SIG-M5 treated with dmso at 0.1 percent for 504 hours (cell line): ENCODE data around the gene CHAF1A.

Experiments used
- DNase-seq: peaks from one replicate; lab custom pipeline; 2025; ENCODE audit not compliant: unreplicated experiment; lab: John Stamatoyannopoulos, UW

Gene CHAF1A

DNA sequence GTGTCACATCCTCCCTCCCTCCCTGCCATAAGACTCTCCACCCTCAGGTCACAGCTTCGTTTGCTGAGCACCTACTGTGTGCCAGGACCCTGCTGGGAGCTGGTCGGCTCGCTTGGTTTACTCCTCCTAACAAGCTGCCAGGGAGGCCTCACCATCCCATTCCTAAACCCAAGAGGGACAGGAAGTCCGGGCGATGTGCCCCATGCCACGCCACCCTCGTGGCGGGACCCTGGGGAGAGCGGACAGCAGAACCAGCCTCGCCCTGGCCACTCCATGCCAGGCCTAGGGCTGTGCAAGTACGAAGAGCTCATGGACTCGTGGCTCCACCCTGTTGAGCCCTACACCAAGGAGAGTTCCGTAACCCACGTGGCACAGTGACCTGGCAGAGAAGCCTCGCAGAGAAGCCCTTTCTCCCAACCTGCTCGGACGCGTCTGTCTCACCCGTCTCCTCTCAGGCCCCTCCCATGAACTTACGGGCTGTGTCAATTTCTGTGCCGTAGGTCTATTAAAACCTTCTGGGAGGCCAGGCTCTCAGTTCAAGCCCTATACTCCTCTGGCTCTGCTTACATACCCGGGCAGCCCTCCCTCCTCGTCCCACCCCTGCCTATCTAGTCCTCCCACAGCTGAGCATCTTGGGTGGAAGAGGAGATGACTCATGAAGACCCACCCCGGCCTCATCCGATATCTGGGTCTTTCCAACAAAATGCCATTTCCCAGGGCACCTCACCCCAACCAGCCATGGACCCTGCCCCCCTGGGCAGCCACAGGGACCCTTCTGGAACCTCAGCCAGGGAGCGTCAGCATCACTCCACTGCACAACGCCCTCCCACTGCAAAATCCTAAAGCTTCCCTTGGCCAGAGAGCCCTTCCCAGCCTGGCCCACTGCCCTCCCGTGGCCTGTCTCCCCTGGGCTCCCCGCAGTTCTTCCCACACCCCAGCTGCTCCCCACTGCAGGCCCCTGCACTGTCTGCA is 52.6 kb downstream of the CHAF1A start:
- DNase-seq: no peak

DNA sequence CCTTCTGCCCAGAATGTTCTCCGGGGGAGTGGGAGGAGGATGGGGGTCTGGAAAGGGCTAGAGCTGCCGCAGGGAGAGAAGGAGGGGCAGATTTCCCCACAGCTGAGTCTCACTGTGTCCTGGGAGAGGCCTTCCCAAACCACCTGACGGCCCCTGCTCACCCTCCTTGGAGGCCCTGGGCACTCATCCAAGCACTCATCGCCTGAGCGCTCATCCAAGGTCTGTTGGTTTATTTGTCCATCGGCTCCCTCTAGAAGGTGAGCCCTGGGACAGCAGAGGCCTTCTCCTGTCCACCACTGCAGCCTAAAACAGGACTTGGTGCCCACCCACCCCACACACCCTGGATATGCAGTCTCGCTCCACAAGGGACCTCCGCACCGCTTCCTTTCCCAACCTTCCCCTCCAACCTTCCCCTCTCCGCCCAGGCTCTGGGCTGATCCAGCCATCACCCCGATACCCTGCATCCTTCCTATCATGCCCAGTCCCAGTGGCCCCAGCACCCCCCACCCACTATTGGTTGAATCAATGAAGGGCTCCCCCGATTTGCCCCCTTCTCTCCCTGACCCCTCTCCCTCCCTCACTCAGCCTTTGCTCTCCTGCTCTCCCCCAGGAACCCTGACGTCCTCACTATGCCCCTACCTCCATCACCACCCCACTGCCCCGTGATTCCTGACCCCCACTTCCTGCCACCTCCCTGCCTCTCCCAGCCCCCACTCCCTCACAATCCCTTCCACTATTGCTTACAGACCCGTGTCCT is 53.5 kb downstream of the CHAF1A start:
- DNase-seq: no peak

GRCh38 chr19:4456476-4456842 is 54.0 kb downstream of the CHAF1A start:
- peak; percentile 31 for DNase-seq

- DNase-seq: no peak
Measured at GRCh38 chr19:4456843-4457653, 54.6 kb downstream of the CHAF1A start.

GRCh38 chr19:4457654-4458395 is 55.4 kb downstream of the CHAF1A start, which contains the start of gene UBXN6:
Gene UBXN6, minus strand, starts transcription at chr19:4457794. Its CDS starts 97 bp downstream, at chr19:4457697.
- peak; percentile 95 for DNase-seq

DNA sequence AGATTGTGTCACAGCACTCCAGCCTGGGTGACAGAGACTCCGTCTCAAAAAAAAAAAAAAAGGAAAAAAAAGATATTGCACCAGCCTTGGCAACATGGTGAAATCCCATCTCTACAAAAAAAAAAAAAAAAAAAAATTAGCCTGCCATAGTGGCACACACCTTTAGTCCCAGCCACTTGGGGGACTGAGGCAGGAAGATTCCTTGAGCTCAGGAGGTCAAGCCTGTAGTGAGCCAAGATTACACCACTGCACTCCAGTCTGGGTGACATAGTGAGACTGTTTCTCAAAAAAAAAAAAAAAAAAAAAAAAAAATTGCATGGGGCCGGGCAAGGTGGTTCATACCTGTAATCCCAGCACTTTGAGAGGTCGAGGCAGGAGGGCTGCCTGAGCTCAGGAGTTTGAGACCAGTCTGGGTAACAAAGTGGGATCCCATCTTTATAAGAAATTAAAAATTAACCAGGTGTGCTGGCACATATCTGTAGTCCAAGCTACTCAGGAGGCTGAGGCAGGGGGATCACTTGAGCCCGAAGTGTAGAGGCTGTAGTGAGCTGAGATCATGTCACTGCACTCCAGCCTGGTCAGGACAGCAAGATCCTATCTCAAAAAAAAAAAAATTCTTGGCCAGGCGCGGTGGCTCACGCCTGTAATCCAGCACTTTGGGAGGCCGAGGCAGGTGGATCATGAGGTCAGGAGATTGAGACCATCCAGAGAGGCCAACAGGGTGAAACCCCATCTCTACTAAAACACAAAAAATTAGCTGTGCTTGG is 62.6 kb downstream of the CHAF1A start:
- no peak for DNase-seq

DNA sequence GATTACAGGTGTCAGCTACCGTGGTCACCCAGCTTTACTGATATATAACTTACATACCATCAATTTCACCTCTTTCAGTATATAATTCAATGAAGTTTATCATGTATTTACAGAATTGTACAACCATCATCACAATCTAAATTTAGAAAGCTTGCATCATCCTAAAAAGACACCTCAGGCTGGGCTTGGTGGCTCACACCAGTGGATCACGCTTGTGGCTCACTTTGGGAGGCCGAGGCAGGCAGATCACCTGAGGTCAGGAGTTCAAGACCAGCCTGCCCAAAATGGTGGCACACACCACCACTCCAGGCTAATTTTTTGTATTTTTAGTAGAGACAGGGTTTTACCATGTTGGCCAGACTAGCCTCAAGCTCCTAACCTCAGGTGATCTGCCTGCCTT is 65.4 kb downstream of the CHAF1A start:
- DNase-seq: no peak

- peak; percentile 100 for DNase-seq
Measured at GRCh38 chr19:4471403-4472173, 69.1 kb downstream of the CHAF1A start.

- DNase-seq: no peak
Measured at GRCh38 chr19:4472174-4472974, 69.9 kb downstream of the CHAF1A start, which contains the start of gene HDGFL2. Gene HDGFL2, plus strand, starts transcription at chr19:4472297. Its CDS starts 54 bp downstream, at chr19:4472351.

- no peak for DNase-seq
Measured at GRCh38 chr19:4473011-4473762, 70.7 kb downstream of the CHAF1A start.

- no peak for DNase-seq
Measured at GRCh38 chr19:4473763-4474513, 71.5 kb downstream of the CHAF1A start.

DNA sequence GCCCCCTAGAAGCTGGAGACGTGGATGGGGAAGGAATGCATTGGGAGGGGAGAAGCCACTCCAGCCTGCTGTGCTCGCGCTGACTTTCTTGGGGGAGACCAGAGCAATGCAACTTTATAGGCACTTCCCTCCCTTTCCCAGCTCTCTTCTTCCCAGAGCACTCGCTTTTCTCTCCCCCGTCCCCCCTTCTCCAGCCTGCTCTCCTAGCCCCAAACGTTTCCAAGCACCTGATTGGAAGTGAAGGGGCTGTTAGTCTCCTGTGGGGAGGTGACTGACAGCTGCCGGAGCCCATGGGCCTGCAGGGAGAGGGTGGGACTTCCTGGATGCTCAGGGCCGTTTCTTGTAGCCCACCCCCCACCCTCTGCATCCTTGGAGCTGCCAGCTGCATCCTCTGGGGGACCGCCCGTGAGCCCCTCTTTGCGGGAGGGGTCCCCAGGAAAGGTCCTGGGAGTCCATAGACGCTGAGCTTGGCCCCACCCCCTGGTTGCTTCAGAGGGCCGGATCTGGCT is 72.1 kb downstream of the CHAF1A start:
- no peak for DNase-seq

GRCh38 chr19:4477034-4477801 is 74.8 kb downstream of the CHAF1A start:
- DNase-seq: no peak

DNA sequence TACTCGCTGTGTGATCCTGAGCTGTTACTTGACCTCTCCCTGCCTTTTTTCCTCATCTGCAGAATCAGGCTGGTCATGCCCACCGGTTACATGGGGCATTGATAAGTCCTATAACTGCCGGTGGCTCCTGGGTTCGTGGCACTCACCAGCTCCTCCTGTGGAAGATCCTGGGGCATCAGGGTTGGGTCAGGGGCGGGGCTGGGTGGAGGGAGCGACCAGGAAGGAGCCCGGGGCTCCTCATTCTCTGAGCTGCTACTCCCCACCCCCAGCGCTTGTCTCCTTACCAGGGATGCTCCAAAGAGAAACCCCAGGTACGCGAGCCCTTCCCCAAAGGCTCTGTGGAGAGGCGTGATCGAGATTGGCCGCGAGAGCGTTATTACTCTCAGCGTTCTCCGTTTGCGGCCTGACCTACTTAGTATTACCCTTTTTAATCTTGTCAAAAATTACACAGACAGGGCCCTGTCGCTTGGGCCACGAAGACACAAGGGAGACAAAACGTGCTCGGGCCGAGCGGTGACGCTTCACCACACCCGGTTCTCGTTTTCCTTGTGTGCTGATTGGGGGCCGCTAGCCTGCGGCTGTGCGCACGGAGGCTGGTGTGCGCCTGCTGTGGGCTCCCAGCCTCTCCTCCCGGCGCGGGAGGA is 80.4 kb downstream of the CHAF1A start:
- no peak for DNase-seq

GRCh38 chr19:4483385-4483784 is 80.9 kb downstream of the CHAF1A start:
- no peak for DNase-seq
